Coronary artery (tissue), 2 donors: ENCODE data around the gene ABCC12.
"Not testable (repeated sequence)": the region's sequence is repeated elsewhere in the genome, so short reads cannot be mapped to it uniquely, and the experiment has no call there.

Experiments
- DNase-seq: peaks from one replicate; pipeline ENCODE4 v3.0.0-alpha.2; 2017; ENCODE audit warnings: low spot score
- H3K27ac ChIP-seq, 2 donors: fragments of 200-600 bp; sonication (generic); one replicate each; pipeline ENCODE4 v1.5.1; 2016 to 2019
- H3K4me3 ChIP-seq: fragments of 200-600 bp; sonication (generic); 2 replicates; pipeline ENCODE4 v1.5.1; 2016; ENCODE audit warnings: mild to moderate bottlenecking, moderate library complexity
- CTCF ChIP-seq: fragments of 200-600 bp; sonication (generic); IDR thresholded peaks from one replicate; pipeline ENCODE4 v1.5.1; 2019; ENCODE audit warnings: antibody characterized with exemption

The ABCC12 gene

DNA sequence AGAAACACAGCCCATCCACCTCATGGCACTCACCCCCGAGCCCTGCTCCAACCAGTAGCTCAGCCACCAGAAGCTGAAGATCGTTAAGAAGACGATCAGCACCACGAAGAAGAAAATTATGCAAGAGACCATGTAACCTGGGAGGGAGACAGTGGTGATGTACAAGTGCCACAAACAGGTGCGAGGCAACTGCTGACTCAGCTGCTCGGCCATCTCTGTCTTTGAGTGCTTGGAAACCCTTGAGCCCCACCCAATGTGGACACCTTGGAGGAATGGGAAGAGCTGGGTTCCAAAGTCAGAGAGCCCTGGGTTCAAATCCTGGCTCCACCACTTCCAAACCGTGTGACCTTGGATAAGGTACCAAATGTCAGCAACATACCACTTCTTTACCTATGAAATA, 38.1 kb upstream of the ABCC12 start:
- DNase-seq: no peak
- no peak for TF ChIP-seq CTCF
- Histone ChIP-seq H3K4me3 (no peak overlapping the region), H3K27ac (no peak overlapping the region)

DNA sequence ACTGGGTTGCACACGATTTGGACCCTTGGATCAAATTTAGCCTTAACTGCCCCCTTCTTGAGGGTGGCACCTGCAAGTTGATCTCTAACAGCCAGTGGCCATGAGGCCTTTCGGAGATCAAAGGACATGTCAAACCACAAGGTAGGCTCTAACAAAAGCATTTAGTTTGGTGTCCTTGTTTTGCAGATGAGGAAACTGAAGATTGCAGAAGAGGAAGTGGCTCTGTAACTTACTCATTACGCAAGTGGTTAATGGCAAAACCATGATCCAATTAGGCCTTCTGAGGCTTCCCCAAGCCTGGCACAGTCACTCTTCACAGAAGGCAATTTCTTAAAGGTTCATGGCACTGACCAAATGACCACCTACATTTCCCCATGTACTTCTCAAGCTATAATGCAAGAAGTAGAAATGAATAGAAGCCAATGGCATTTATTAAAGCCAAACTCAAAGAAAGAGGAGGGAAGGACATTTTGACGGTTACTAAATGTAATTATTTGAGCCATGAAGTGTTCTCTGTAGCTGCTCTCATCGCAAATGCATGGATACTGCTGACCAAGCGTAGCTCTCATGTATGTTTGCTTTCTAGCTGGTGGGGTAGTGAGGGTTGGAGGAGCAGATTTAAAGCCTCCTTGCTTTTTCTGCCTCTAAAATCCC, 32.8 kb upstream of the ABCC12 start:
- TF ChIP-seq CTCF: no peak
- DNase-seq: no peak
- Histone ChIP-seq H3K27ac (no peak overlapping the region), H3K4me3 (no peak overlapping the region)

DNA sequence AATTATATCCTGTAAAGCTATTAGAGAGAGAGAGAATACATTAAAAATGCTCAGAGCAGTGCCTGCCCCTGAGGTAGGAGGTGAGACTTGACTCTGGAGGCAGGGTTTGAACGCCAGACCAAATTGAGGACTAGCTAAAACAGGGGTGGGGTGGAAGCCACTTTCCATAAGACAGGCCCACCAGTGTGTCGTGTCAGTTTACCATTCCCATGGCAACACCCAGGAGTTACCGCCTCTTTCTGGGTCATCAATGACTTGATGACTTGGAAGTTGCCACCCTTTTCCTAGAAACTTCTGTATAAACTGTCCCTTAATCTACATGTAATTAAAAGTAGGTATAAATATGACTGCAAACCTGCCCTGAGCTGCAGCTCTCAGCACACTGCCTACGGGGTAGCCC, 32.0 kb upstream of the ABCC12 start:
- no peak for TF ChIP-seq CTCF
- Histone ChIP-seq H3K4me3 (no peak overlapping the region), H3K27ac (no peak overlapping the region)
- DNase-seq: no peak

DNA sequence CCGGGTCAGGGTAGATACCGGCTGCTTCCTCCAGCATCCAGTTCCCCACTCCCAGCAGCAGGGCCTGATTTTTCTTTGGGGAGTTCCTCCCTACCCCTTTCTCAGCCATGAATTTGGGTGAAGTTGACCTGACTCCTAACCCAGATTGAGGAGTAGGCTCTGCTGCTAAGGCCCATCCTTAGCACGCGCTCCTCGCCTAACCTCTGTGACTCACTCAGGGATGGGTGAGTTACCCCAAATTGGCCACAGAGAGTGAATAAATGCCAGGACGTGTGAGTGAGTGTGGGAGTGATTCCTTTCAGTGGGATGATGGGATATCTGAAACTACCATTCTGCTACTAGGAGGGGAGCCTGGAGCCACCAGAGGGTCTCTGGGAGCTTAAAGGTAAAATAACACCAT, 28.9 kb upstream of the ABCC12 start:
- no peak for TF ChIP-seq CTCF

GRCh38 chr16:48182979-48183537, 27.3 kb upstream of the ABCC12 start:
- no peak for DNase-seq
- Histone ChIP-seq H3K4me3 (no peak overlapping the region), H3K27ac (no peak overlapping the region)
- TF ChIP-seq CTCF: no peak

More for the DNA sequence above, 28.9 kb upstream of the ABCC12 start:
- DNase-seq: no peak
- H3K4me3 ChIP-seq: no peak overlapping the region
- H3K27ac ChIP-seq: no peak overlapping the region

DNA sequence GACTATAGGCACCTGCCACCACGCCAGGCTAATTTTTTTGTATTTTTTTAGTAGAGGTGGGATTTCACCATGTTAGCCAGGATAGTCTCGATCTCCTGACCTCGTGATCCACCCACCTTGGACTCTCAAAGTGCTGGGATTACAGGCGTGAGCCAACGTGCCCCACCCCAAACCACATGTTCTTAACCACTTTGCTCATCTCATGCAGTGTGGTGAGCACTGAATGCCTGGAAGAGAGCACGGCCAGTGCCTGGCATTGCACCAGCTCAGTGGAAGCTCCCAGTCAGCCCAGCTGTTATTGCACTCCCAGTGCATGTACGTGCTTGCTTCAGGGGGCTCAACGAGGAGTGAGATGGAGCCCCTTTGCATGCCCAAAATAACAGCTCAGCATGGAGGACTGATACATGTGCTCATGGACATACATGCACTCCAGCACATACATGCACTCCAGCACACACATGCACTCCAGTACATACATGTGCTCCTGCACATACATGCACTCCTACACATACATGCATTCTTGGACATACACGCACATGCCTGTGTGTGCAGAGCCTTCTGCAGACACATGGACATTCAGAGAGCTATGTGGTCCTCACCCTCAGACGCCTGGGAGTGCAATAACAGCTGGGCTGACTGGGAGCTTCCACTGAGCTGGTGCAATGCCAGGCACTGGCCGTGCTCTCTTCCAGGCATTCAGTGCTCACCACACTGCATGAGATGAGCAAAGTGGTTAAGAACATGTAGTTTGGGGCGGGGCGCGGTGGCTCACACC, 26.1 kb upstream of the ABCC12 start:
- not testable (repeated sequence) for H3K4me3 ChIP-seq, H3K27ac ChIP-seq, DNase-seq

- no peak overlapping the region for H3K4me3 ChIP-seq
- H3K27ac ChIP-seq: no peak overlapping the region
- TF ChIP-seq CTCF: no peak
- DNase-seq: no peak
Measured at GRCh38 chr16:48180868-48181480, 25.2 kb upstream of the ABCC12 start.
